ENCODE data around the gene PLEKHA5. TPM values are rescaled to one million over a fixed set of nuclear protein-coding genes. Genes with fewer than 3 reads are reported as not detected.

The PLEKHA5 gene
- total and polyA plus RNA-seq, 2 of the 4 experiments (the other 2 are of a cell fraction) = 5.3 to 12.2 TPM

DNA sequence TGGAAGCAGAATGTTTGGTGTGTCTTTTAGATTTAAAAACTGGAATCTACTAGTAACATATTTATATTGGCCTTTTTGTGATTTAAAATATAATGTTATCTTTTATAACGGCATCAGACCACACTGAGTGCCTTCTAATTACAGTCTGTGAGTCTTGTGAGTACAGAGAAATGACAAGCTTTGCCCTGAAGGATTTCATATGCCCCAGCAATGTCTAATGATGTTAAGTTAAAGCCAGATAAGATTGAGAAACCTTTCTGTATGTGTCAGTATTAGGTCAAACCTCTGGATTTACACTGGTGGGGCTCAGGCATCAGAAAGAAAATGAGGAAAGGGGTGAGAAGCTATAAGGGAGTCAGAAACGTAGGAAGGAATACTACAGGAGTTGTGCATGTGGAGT is 25.2 kb downstream of the PLEKHA5 start:
- peaks cover 16 to 32% of the 10 kb centered on the region in 2 experiments for H3K79me1 ChIP-seq (ENCODE audit: low read depth in 1 of 2, low read length in 2 of 2)
- H2BK5ac ChIP-seq (ENCODE audit: low read depth, low read length, poor library complexity, severe bottlenecking) = no peak overlapping the region
- H3K27me3 ChIP-seq (ENCODE audit: control insufficient read depth, insufficient read depth, low read length) = no peaks in the 10 kb centered on the region
- no peak overlapping the region for H3K4me2 ChIP-seq (ENCODE audit: low read depth, low read length)
- no peak overlapping the region for H2BK120ac ChIP-seq (ENCODE audit: low read depth, low read length)
- DNase-seq = no peak
- in situ Hi-C loops (cut with MboI; ENCODE audit: low sequenced_read_pairs) (no loop called here), intact Hi-C loops (cut with micrococcal nuclease) (no loop called here), dilution Hi-C loops (cut with HindIII; ENCODE audit: low sequenced_read_pairs, unreplicated experiment) (no loop called here)
- H2BK15ac ChIP-seq (ENCODE audit: low read depth, low read length) = no peak overlapping the region
- peaks cover 9% of the 10 kb centered on the region for H3K4me1 ChIP-seq (ENCODE audit: control insufficient read depth, insufficient read depth, low read length)
- H2BK20ac ChIP-seq (ENCODE audit: low read depth, low read length) = no peak overlapping the region
- H3K9ac ChIP-seq (ENCODE audit: low read depth, low read length) = no peak overlapping the region
- no peak overlapping the region for H3K4ac ChIP-seq (ENCODE audit: low read depth, low read length)
- H2AFZ ChIP-seq (replicated peaks; ENCODE audit: low read length, poor library complexity) = no peak overlapping the region
- CTCF ChIA-PET = interaction anchor here (0.6 kb wide), 1 partner anchor 23 kb away, joined by 3 read pairs; no protein-coding TSS in a partner anchor
- no peak overlapping the region for H2AK5ac ChIP-seq (ENCODE audit: low read depth, low read length)
- H3K27ac ChIP-seq (ENCODE audit: insufficient read depth, low read length) = no peak overlapping the region
- BruUV-seq (replicated peaks) = no TSS peak
- no peak overlapping the region for H4K8ac ChIP-seq (ENCODE audit: low read depth in 2 of 2, low read length in 2 of 2)
- no peak for ATAC-seq (ENCODE audit: low read depth)
- H3K36me3 ChIP-seq (ENCODE audit: control insufficient read depth, insufficient read depth, low read length) = peaks cover 1% of the 10 kb centered on the region
- no CpG with 5 or more reads among the region's 2 CpGs for WGBS, 2 experiments (ENCODE audit: extremely low coverage in 2 of 2, insufficient read length in 1 of 2)
- peaks cover 3% of the 10 kb centered on the region for H3K9me3 ChIP-seq (ENCODE audit: control insufficient read depth, insufficient read depth, low read length)
- H4K5ac ChIP-seq (ENCODE audit: low read depth, low read length) = no peak overlapping the region
- no peaks in the 10 kb centered on the region for H4K20me1 ChIP-seq (ENCODE audit: insufficient read depth, low read length)
- no peak overlapping the region for H3K14ac ChIP-seq (replicated peaks; ENCODE audit: low read depth, low read length)
- no peak overlapping the region for H3K56ac ChIP-seq (ENCODE audit: extremely low read depth, insufficient read depth, low read length)
- no peaks in the 10 kb centered on the region for H3K9me1 ChIP-seq (ENCODE audit: insufficient read depth, low read length)
- TF ChIP-seq RFX5 (IDR thresholded peaks at IDR 0.05; ENCODE audit: low read depth, low read length) (no peak), SMC3 (IDR thresholded peaks at IDR 0.05; ENCODE audit: low read depth, low read length) (no peak), NFE2L2 (IDR thresholded peaks at IDR 0.05; ENCODE audit: low read depth, low read length) (no peak), BHLHE40 (IDR thresholded peaks at IDR 0.05; ENCODE audit: low read depth, low read length) (no peak), CEBPB (IDR thresholded peaks at IDR 0.05; ENCODE audit: low read depth, low read length) (no peak), POLR2A (IDR thresholded peaks at IDR 0.05; ENCODE audit: low read depth, low read length) (no peak), MAFK (IDR thresholded peaks at IDR 0.05; ENCODE audit: low read depth, low read length) (no peak), FOS (IDR thresholded peaks at IDR 0.05; ENCODE audit: low read depth, low read length) (no peak), RCOR1 (IDR thresholded peaks at IDR 0.05; ENCODE audit: insufficient replicate concordance, low read length) (no peak)
- TF ChIP-seq, protein P1, sequence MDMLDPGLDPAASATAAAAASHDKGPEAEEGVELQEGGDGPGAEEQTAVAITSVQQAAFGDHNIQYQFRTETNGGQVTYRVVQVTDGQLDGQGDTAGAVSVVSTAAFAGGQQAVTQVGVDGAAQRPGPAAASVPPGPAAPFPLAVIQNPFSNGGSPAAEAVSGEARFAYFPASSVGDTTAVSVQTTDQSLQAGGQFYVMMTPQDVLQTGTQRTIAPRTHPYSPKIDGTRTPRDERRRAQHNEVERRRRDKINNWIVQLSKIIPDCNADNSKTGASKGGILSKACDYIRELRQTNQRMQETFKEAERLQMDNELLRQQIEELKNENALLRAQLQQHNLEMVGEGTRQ (IDR thresholded peaks at IDR 0.05; ENCODE audit: low read depth, low read length) = no peak
- TF ChIP-seq, protein P2, sequence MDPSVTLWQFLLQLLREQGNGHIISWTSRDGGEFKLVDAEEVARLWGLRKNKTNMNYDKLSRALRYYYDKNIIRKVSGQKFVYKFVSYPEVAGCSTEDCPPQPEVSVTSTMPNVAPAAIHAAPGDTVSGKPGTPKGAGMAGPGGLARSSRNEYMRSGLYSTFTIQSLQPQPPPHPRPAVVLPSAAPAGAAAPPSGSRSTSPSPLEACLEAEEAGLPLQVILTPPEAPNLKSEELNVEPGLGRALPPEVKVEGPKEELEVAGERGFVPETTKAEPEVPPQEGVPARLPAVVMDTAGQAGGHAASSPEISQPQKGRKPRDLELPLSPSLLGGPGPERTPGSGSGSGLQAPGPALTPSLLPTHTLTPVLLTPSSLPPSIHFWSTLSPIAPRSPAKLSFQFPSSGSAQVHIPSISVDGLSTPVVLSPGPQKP (IDR thresholded peaks at IDR 0.05; ENCODE audit: borderline replicate concordance, low read depth, low read length) = no peak
- POLR2A ChIA-PET (ENCODE audit: unreplicated experiment) = no interaction called here
- H3K23ac ChIP-seq (ENCODE audit: low read depth, low read length) = no peak overlapping the region
- H3K4me3 ChIP-seq (ENCODE audit: insufficient read depth, low read depth, low read length) = no peak overlapping the region
- H2AK9ac ChIP-seq (replicated peaks; ENCODE audit: low read depth, low read length, poor library complexity) = no peak overlapping the region
- no peak overlapping the region for H4K91ac ChIP-seq (ENCODE audit: insufficient read depth, low read depth, low read length)
- peak overlapping the region; percentile 24; the same call in 1 of the 2 replicates for H3K18ac ChIP-seq (ENCODE audit: low read depth, low read length)

Measured in IMR-90 (cell line).